ENCODE measurements around the gene SRBD1. TPM values are rescaled to one million over a fixed set of nuclear protein-coding genes. Genes with fewer than 3 reads are reported as not detected.

The SRBD1 gene
- total and polyA plus RNA-seq, 8 donors: 4.4 to 45.7 (median 25.5) TPM

DNA sequence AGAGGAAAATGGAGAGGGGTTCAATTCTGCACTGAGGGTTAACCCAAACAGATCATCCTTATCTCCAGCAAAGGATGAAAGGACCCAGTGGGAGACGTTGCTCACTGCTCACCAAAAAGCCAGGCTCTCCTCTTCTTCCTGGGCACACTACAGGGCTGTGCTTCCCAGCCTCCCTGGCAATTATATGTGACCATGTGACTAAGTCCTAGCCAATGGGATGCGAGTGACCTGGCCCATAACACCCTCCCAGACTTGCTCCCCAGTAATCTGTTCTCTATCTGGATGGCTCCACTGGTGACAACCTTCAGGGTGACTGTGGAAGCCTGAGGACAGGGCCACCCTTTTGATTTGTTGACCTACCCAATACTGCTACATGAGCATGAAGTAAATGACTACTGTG lies 29.5 kb upstream of the SRBD1 start:
- Histone ChIP-seq H3K27ac (no peak overlapping the region), H3K4me1 (peaks cover 6 to 17% (median 13%) of the 10 kb centered on the region in 4 donors), H3K27me3 (peaks cover 0 to 15% (median 0%) of the 10 kb centered on the region in 3 donors), H3K36me3 (no peaks in the 10 kb centered on the region), H3K4me3 (no peak overlapping the region), H3K9me3 (no peaks in the 10 kb centered on the region)
- intact Hi-C loops (cut with DNase I; ENCODE audit: low total_unique reads): loop anchor here (5.0 kb wide), 2 partner anchors 137 to 297 kb away; no protein-coding TSS in a partner anchor
- TF ChIP-seq POLR2AphosphoS5 (IDR thresholded peaks at IDR 0.05) (no peak), CTCF (IDR thresholded peaks at IDR 0.05) (no peak), EP300 (IDR thresholded peaks at IDR 0.05) (no peak), POLR2A (IDR thresholded peaks at IDR 0.05) (no peak)
- WGBS, 5 donors: 60 to 78% (median 68%) methylated on average over 2 of the region's 2 CpGs
- no peak for DNase-seq

DNA sequence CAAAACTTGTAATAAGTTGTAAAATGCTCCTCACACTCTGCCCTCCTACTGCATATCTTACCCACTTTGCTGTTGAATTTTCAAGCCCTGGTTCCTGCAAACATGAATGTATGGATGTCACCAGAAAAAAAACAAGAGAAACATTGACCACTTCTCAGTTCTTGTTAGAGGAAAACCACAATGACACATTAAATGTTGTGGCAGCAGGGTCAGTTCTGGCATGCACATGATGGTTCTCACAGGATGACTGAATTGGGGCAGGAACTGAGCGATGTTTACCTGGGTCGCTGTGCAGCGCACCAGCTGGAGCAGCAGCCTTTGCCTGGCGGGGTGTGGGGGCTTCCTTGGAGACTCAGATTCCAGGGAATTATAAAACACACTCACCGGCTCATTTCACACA lies 26.4 kb upstream of the SRBD1 start:
- TF ChIP-seq POLR2AphosphoS5 (IDR thresholded peaks at IDR 0.05): no peak
- TF ChIP-seq EP300 (IDR thresholded peaks at IDR 0.05): no peak
- no peak for TF ChIP-seq CTCF (IDR thresholded peaks at IDR 0.05)
- TF ChIP-seq POLR2A (IDR thresholded peaks at IDR 0.05): no peak
- Histone ChIP-seq H3K27ac (no peak overlapping the region), H3K27me3 (peaks cover 0 to 9% (median 0%) of the 10 kb centered on the region in 3 donors), H3K36me3 (no peaks in the 10 kb centered on the region), H3K4me3 (no peak overlapping the region), H3K4me1 (no peaks in the 10 kb centered on the region), H3K9me3 (no peaks in the 10 kb centered on the region)
- WGBS, 5 donors: 78 to 87% (median 79%) methylated on average over 5 of the region's 5 CpGs
- intact Hi-C loops (cut with DNase I; ENCODE audit: low total_unique reads): no loop called here
- DNase-seq: no peak

- 50 to 74% (median 69%) methylated on average over 5 of the region's 5 CpGs for WGBS, 5 donors
- no peak for DNase-seq
- H3K36me3 ChIP-seq: no peaks in the 10 kb centered on the region
Observed at GRCh38 chr2:45636008-45636407, 24.9 kb upstream of the SRBD1 start.

DNA sequence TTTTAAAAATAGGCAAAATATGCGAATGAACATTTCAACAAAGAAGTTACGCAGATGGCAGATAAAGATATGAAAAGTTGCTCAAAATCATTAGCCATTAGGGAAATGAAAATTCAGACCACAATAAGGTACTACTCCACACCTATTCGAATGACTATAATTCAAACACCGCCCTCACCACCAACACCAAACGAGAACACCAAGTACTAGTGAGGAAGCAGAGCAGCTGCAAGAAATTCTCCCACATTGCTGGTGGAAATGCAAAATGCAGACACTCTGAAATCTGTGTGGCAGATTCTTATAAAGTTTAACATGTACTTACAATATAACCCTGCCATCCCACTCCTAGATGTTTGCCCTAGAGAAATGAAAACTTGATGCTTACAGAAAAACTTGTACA lies 23.2 kb upstream of the SRBD1 start:
- intact Hi-C loops (cut with DNase I; ENCODE audit: low total_unique reads): no loop called here
- Histone ChIP-seq H3K27ac (no peak overlapping the region), H3K9me3 (no peaks in the 10 kb centered on the region), H3K27me3 (no peaks in the 10 kb centered on the region), H3K4me1 (no peaks in the 10 kb centered on the region), H3K4me3 (no peak overlapping the region), H3K36me3 (no peaks in the 10 kb centered on the region)
- 87 to 90% (median 88%) methylated on average over 5 of the region's 5 CpGs for WGBS, 5 donors
- DNase-seq: no peak
- no peak for TF ChIP-seq POLR2A (IDR thresholded peaks at IDR 0.05)
- TF ChIP-seq EP300 (IDR thresholded peaks at IDR 0.05): no peak
- TF ChIP-seq CTCF (IDR thresholded peaks at IDR 0.05): no peak
- TF ChIP-seq POLR2AphosphoS5 (IDR thresholded peaks at IDR 0.05): no peak

More at GRCh38 chr2:45636008-45636407, 24.9 kb upstream of the SRBD1 start:
- no peaks in the 10 kb centered on the region for H3K9me3 ChIP-seq
- H3K4me1 ChIP-seq: no peaks in the 10 kb centered on the region
- H3K4me3 ChIP-seq: no peak overlapping the region
- H3K27me3 ChIP-seq: no peaks in the 10 kb centered on the region
- intact Hi-C loops (cut with DNase I; ENCODE audit: low total_unique reads): no loop called here
- H3K27ac ChIP-seq: no peak overlapping the region
- TF ChIP-seq EP300 (IDR thresholded peaks at IDR 0.05): no peak
- TF ChIP-seq CTCF (IDR thresholded peaks at IDR 0.05): no peak
- TF ChIP-seq POLR2A (IDR thresholded peaks at IDR 0.05): no peak
- no peak for TF ChIP-seq POLR2AphosphoS5 (IDR thresholded peaks at IDR 0.05)

All from stomach (tissue), 9 donors.